ENCODE results near the gene IL17C. TPM values are rescaled to one million over a fixed set of nuclear protein-coding genes. Genes with fewer than 3 reads are reported as not detected.
A peak's percentile ranks its signal among the peaks of the same experiment; 100 is the strongest.

IL17C gene
- total and polyA plus RNA-seq, 10 of the 15 experiments (the other 5 are each of a cell fraction or from before 2014, with no cell fraction given): not detected

DNA sequence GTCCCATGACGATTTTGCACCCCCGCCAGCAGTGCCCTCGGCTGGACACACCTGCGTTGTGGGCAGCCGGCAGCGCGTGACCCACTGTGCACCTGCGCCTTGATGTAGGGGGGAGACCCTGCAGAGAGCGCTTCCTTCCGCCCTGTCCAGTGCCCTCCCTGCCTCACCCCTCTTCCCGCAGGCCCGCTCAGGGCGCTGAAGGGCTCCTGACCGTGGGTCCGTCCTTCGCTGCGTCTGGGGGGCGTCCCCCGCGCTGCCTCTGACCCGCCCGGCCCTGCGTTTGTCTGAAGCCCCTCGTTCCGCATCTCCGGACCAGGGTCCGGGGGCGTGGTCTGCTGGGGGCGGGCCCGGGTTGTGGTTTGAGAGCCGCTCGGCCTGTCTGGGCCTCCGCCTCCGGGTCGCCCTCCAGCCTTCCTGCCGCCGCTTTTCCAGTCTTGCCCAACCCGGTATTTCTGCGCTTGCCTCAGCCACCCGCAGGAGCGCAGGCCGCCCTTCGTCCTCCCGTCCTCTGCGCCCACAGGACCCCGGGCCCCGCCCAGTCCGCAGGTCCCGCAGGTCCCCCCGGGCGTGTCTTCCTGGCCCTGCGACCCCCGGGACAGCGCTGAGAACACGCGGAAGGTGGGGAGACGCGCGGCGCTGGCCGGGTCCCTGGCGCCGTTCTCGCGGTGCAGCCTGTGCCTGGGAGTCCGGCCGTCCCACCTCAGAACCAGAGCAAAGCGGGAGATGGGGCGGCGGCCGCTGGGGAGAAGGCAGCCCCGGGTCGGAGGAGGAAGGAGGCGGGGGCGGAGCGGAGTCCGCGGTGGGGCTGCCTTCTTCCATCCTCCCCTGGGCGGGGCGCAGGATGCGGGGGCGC is 4.0 kb upstream of the IL17C start:
- in situ Hi-C loops (cut with MboI) (no loop called here), intact Hi-C loops (cut with micrococcal nuclease; ENCODE audit: unreplicated experiment) (no loop called here)
- Histone ChIP-seq H3K4me3 (peak overlapping the region; percentile 95), H3K4me2 (ENCODE audit: control insufficient read depth, insufficient read depth) (peak overlapping the region; percentile 99), H3K79me2 (ENCODE audit: control insufficient read depth, insufficient read depth, low read length) (no peaks in the 10 kb centered on the region), H3K9me3 (replicated peaks; ENCODE audit: control insufficient read depth, insufficient read depth, low read length) (no peaks in the 10 kb centered on the region; the same call in 2 of the 3 replicates), H3K27me3 (replicated peaks in 1 of 2; ENCODE audit: control insufficient read depth in 2 of 2, insufficient read depth in 2 of 2, low read length in 1 of 2) (peaks cover 6 to 11% of the 10 kb centered on the region in 2 experiments; a peak in 2 of 4 replicates), H2AFZ (ENCODE audit: control insufficient read depth, low read depth, low read length) (peak overlapping the region; percentile 80), H3K36me3 (ENCODE audit: control insufficient read depth in 2 of 2, insufficient read depth in 2 of 2, low read length in 1 of 2) (peaks cover 0 to 16% of the 10 kb centered on the region in 2 experiments; a peak in 3 of 4 replicates), H3K9ac (ENCODE audit: control insufficient read depth, insufficient read depth, low read length) (peak overlapping the region; percentile 44), H3K4me1 (ENCODE audit: control insufficient read depth, insufficient read depth, low read length) (peaks cover 29% of the 10 kb centered on the region), H3K27ac (ENCODE audit: control insufficient read depth, insufficient read depth) (peak overlapping the region; percentile 52; the same call in 1 of the 2 replicates), H4K20me1 (ENCODE audit: control insufficient read depth, insufficient read depth) (no peaks in the 10 kb centered on the region; the same call in 1 of the 2 replicates)
- RAD21 ChIA-PET (ENCODE audit: unreplicated experiment): interaction anchor here (1.5 kb wide), 1 partner anchor 15 kb away, joined by 6 read pairs; no protein-coding TSS in a partner anchor
- SMC1A ChIA-PET (ENCODE audit: uncharacterized antibody, unreplicated experiment): interaction anchor here (0.6 to 1.1 kb wide), 3 partner anchors 66 to 891 kb away, joined by 3 read pairs; no protein-coding TSS in a partner anchor
- peak; percentile 45 for DNase-seq (ENCODE audit: low read depth, low spot score)
- POLR2A ChIA-PET: no interaction called here
- CTCF ChIA-PET: interaction anchor here (0.8 to 1.9 kb wide), 7 partner anchors 11 to 191 kb away, joined by 3 to 6 read pairs (median 4); partner anchors contain the start of gene ZC3H18
- peak; percentile 74 for ATAC-seq
- BruUV-seq (replicated peaks): no TSS peak
- peak; percentile 38 for FAIRE-seq
- WGBS (ENCODE audit: insufficient coverage, insufficient replicate concordance, low lambda C conversion rate, missing lambda C conversion rate): 1% methylated on average over 73 of the region's 82 CpGs
- TF ChIP-seq IKZF1 (conservative IDR thresholded peaks at IDR 0.05): peak; percentile 48; the same call in 1 of the 2 replicates
- 0 out of 2 replicates have a peak, but pooled peaks have one; percentile 40 for TF ChIP-seq RUNX3 (IDR thresholded peaks at IDR 0.05; ENCODE audit: low read length)
- TF ChIP-seq, protein P1, sequence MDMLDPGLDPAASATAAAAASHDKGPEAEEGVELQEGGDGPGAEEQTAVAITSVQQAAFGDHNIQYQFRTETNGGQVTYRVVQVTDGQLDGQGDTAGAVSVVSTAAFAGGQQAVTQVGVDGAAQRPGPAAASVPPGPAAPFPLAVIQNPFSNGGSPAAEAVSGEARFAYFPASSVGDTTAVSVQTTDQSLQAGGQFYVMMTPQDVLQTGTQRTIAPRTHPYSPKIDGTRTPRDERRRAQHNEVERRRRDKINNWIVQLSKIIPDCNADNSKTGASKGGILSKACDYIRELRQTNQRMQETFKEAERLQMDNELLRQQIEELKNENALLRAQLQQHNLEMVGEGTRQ (IDR thresholded peaks at IDR 0.05; ENCODE audit: borderline replicate concordance, low read depth, low read length): no peak; the same call in 1 of the 2 replicates
- TF ChIP-seq CREM (IDR thresholded peaks at IDR 0.05; ENCODE audit: low read depth): no peak; the same call in 1 of the 2 replicates
- TF ChIP-seq ZSCAN29 (IDR thresholded peaks at IDR 0.05): 0 out of 2 replicates have a peak, but pooled peaks have one; percentile 23
- peak; percentile 89 for TF ChIP-seq GATAD2B (conservative IDR thresholded peaks at IDR 0.05; ENCODE audit: low read depth)
- no peak; the same call in 1 of the 2 replicates for TF ChIP-seq POLR2AphosphoS5 (IDR thresholded peaks at IDR 0.05; ENCODE audit: low read length)
- peak; percentile 69 for TF ChIP-seq CHD2 (IDR thresholded peaks at IDR 0.05; ENCODE audit: borderline replicate concordance, low read depth, low read length)
- TF ChIP-seq, protein P2, sequence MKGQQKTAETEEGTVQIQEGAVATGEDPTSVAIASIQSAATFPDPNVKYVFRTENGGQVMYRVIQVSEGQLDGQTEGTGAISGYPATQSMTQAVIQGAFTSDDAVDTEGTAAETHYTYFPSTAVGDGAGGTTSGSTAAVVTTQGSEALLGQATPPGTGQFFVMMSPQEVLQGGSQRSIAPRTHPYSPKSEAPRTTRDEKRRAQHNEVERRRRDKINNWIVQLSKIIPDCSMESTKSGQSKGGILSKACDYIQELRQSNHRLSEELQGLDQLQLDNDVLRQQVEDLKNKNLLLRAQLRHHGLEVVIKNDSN (IDR thresholded peaks at IDR 0.05; ENCODE audit: borderline replicate concordance, extremely low read length, insufficient read depth, low read depth, low read length): peak; percentile 57
- 0 out of 2 replicates have a peak, but pooled peaks have one; percentile 74 for TF ChIP-seq STAT1 (conservative IDR thresholded peaks at IDR 0.05)
- peak; percentile 81 to 94 for TF ChIP-seq BHLHE40 (IDR thresholded peaks at IDR 0.05; ENCODE audit: borderline replicate concordance in 1 of 2, low read depth in 2 of 2, low read length in 1 of 2)
- peak; percentile 47; the same call in 1 of the 2 replicates for TF ChIP-seq POLR2A (IDR thresholded peaks at IDR 0.05; ENCODE audit: low read depth, low read length)
- TF ChIP-seq IKZF2 (IDR thresholded peaks at IDR 0.05): peak in 1 of 2 experiments; percentile 49; a peak in 2 of 4 replicates
- TF ChIP-seq SMARCA5 (IDR thresholded peaks at IDR 0.05): peak; percentile 78
- TF ChIP-seq DPF2 (IDR thresholded peaks at IDR 0.05): peak; percentile 67; the same call in 1 of the 2 replicates
- peak; percentile 55; the same call in 1 of the 2 replicates for TF ChIP-seq TBL1XR1 (IDR thresholded peaks at IDR 0.05; ENCODE audit: low read depth, low read length)
- peak; percentile 45; the same call in 1 of the 2 replicates for TF ChIP-seq BACH1 (IDR thresholded peaks at IDR 0.05; ENCODE audit: borderline replicate concordance)
- TF ChIP-seq, protein P3, sequence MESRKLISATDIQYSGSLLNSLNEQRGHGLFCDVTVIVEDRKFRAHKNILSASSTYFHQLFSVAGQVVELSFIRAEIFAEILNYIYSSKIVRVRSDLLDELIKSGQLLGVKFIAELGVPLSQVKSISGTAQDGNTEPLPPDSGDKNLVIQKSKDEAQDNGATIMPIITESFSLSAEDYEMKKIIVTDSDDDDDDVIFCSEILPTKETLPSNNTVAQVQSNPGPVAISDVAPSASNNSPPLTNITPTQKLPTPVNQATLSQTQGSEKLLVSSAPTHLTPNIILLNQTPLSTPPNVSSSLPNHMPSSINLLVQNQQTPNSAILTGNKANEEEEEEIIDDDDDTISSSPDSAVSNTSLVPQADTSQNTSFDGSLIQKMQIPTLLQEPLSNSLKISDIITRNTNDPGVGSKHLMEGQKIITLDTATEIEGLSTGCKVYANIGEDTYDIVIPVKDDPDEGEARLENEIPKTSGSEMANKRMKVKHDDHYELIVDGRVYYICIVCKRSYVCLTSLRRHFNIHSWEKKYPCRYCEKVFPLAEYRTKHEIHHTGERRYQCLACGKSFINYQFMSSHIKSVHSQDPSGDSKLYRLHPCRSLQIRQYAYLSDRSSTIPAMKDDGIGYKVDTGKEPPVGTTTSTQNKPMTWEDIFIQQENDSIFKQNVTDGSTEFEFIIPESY (IDR thresholded peaks at IDR 0.05): no peak
- TF ChIP-seq EED (IDR thresholded peaks at IDR 0.05; ENCODE audit: low read depth): peak; percentile 49
- TF ChIP-seq PAX5 (IDR thresholded peaks at IDR 0.05; ENCODE audit: borderline replicate concordance, low read depth, low read length): peak; percentile 77; the same call in 1 of the 2 replicates
- TF ChIP-seq RB1 (IDR thresholded peaks at IDR 0.05; ENCODE audit: borderline replicate concordance): peak; percentile 27; the same call in 1 of the 2 replicates
